Suprapubic skin (tissue), 4 donors: ENCODE data around the gene MSGN1.

ENCODE experiments used
- POLR2A ChIP-seq, 2 donors: fragments of 450-650 bp; IDR thresholded peaks; one replicate each; pipeline ENCODE4 v1.6.1; 2017; ENCODE audit warnings: antibody characterized with exemption in 2 of 2, mild to moderate bottlenecking in 2 of 2, moderate library complexity in 2 of 2
- POLR2AphosphoS5 ChIP-seq, 3 donors: sonication (generic); formaldehyde crosslinking; IDR thresholded peaks; one replicate each; pipeline ENCODE4 v1.6.1; 2017; ENCODE audit warnings: antibody characterized with exemption in 3 of 3
- TF ChIP-seq, protein P1 (sequence below), 2 donors: fragments of 200-600 bp in 1 of 2; fragments of 450-650 bp in 1 of 2; sonication (generic) in 1 of 2; IDR thresholded peaks; one replicate each; pipeline ENCODE4 v1.5.1; 2016 to 2019; ENCODE audit warnings: antibody characterized with exemption in 2 of 2, mild to moderate bottlenecking in 1 of 2, moderate library complexity in 1 of 2

DNA sequence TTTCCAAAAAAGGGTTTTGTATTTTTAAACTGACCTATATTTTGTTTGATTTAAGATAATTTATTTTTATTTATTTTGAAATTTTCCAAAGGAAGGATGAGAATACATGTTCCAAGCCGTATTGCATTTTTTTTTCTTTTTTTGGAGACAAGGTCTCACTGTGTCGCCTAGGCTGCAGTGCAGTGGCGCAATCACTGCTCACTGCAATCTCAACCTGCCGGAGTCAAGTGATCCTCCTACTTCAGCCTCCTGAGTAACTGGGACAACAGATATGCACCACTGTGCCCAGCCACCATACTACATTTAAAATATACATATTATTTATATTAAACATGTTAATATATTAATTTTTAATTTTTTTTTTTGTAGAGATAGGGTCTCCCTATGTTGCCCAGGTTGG lies 47.4 kb upstream of the MSGN1 start:
- TF ChIP-seq, protein P1, sequence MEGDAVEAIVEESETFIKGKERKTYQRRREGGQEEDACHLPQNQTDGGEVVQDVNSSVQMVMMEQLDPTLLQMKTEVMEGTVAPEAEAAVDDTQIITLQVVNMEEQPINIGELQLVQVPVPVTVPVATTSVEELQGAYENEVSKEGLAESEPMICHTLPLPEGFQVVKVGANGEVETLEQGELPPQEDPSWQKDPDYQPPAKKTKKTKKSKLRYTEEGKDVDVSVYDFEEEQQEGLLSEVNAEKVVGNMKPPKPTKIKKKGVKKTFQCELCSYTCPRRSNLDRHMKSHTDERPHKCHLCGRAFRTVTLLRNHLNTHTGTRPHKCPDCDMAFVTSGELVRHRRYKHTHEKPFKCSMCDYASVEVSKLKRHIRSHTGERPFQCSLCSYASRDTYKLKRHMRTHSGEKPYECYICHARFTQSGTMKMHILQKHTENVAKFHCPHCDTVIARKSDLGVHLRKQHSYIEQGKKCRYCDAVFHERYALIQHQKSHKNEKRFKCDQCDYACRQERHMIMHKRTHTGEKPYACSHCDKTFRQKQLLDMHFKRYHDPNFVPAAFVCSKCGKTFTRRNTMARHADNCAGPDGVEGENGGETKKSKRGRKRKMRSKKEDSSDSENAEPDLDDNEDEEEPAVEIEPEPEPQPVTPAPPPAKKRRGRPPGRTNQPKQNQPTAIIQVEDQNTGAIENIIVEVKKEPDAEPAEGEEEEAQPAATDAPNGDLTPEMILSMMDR (IDR thresholded peaks at IDR 0.05), result no peak
- TF ChIP-seq POLR2A (IDR thresholded peaks at IDR 0.05) (no peak), POLR2AphosphoS5 (IDR thresholded peaks at IDR 0.05) (no peak)
